Breast epithelium (tissue), 3 donors: Measurements from ENCODE around the gene CCDC106.

Experiments
- CTCF ChIP-seq, 3 donors: fragments of 450-650 bp; IDR thresholded peaks; one replicate each; pipeline ENCODE4 v1.5.1; 2016 to 2017; ENCODE audit warnings: antibody characterized with exemption in 3 of 3, mild to moderate bottlenecking in 3 of 3, moderate library complexity in 3 of 3
- POLR2A ChIP-seq: fragments of 450-650 bp; IDR thresholded peaks from one replicate; pipeline ENCODE4 v1.6.1; 2016; ENCODE audit warnings: antibody characterized with exemption, mild to moderate bottlenecking, moderate library complexity
- POLR2AphosphoS5 ChIP-seq, 3 donors: sonication (generic); formaldehyde crosslinking; IDR thresholded peaks; one replicate each; pipeline ENCODE4 v1.6.1; 2017; ENCODE audit warnings: antibody characterized with exemption in 3 of 3

DNA sequence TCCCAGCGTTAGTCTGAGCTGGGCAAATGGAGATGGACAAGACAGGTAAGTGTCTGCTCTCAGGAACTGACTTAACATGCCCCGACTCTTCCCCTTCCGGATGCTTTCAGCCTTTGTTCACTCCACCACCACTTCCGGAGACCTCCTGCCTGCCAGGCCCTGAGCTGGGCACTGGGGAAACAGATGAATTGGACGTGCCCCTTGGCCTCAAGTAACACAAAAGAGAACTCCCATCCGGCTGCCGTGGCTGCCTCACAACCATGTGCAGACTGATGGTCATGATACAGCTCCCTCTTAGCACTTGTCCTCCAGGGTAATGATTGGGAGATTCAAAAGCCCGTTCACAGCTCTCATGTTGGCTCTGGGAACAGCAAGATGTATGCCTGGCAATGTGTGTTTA is 30.6 kb upstream of the CCDC106 start:
- no peak for TF ChIP-seq CTCF (IDR thresholded peaks at IDR 0.05)
- no peak for TF ChIP-seq POLR2A
- TF ChIP-seq POLR2AphosphoS5 (IDR thresholded peaks at IDR 0.05), result no peak
